Measurements from ENCODE around the gene MBNL1. TPM values are rescaled to one million over a fixed set of nuclear protein-coding genes. Genes with fewer than 3 reads are reported as not detected.

The MBNL1 gene
- polyA plus RNA-seq, 3 donors = 190 to 204 (median 191) TPM

GRCh38 chr3:152302521-152303021, 33.8 kb downstream of the MBNL1 start:
- Histone ChIP-seq H3K9ac (ENCODE audit: insufficient read depth, low read length, poor library complexity, severe bottlenecking) (no peak overlapping the region), H2AFZ (ENCODE audit: insufficient read depth, low read depth, low read length, poor library complexity, severe bottlenecking) (no peak overlapping the region), H4K20me1 (ENCODE audit: insufficient read depth, low read length) (peaks cover 100% of the 10 kb centered on the region), H3K4me3 (replicated peaks in 1 of 3; ENCODE audit: low read depth in 2 of 3, low read length in 3 of 3) (no peak overlapping the region), H3K27me3 (ENCODE audit: control insufficient read depth in 2 of 2, insufficient read depth in 2 of 2, low read length in 2 of 2) (no peaks in the 10 kb centered on the region), H3K36me3 (replicated peaks in 1 of 2; ENCODE audit: control insufficient read depth in 1 of 2, insufficient read depth in 2 of 2, low read length in 2 of 2) (peaks cover 28 to 52% of the 10 kb centered on the region in 2 donors), H3K4me2 (replicated peaks; ENCODE audit: extremely low read depth, low read length, poor library complexity, severe bottlenecking) (no peak overlapping the region), H3K4me1 (ENCODE audit: control insufficient read depth in 1 of 2, insufficient read depth in 2 of 2, low read length in 2 of 2) (peaks cover 35 to 53% of the 10 kb centered on the region in 2 donors), H3K27ac (ENCODE audit: low read depth in 1 of 2, low read length in 2 of 2) (peak overlapping the region in 1 of 2 donors; percentile 71), H3K9me3 (replicated peaks in 1 of 2; ENCODE audit: control insufficient read depth in 1 of 2, insufficient read depth in 1 of 2, low read length in 2 of 2) (no peaks in the 10 kb centered on the region), H3K79me2 (ENCODE audit: insufficient read depth, low read length) (peaks cover 100% of the 10 kb centered on the region)
- Mint-ChIP-seq H3K27me3 (ENCODE audit: low read depth in 3 of 3) (no peaks in the 10 kb centered on the region), H3K36me3 (peaks cover 31 to 43% of the 10 kb centered on the region in 2 donors), H3K4me1 (peaks cover 56% of the 10 kb centered on the region), H3K27ac (peak overlapping the region; percentile 69 to 87 (median 76)), H3K9me3 (no peaks in the 10 kb centered on the region), H3K4me3 (no peak overlapping the region)
- intact Hi-C loops (cut with micrococcal nuclease) = no loop called here
- WGBS (ENCODE audit: insufficient coverage) = no CpG with 5 or more reads among the region's 4 CpGs
- TF ChIP-seq CTCF (IDR thresholded peaks at IDR 0.05) = no peak
- DNase-seq = peak; percentile 16 to 58 (median 49)

GRCh38 chr3:152304160-152304559, 35.4 kb downstream of the MBNL1 start:
- TF ChIP-seq CTCF (IDR thresholded peaks at IDR 0.05) = no peak
- Mint-ChIP-seq H3K36me3 (peaks cover 33 to 47% of the 10 kb centered on the region in 2 donors), H3K9me3 (no peaks in the 10 kb centered on the region), H3K4me3 (no peak overlapping the region), H3K27ac (peak overlapping the region in 2 of 7 donors; percentile 20 to 54), H3K4me1 (peaks cover 54% of the 10 kb centered on the region), H3K27me3 (ENCODE audit: low read depth in 3 of 3) (no peaks in the 10 kb centered on the region)
- H3K9ac ChIP-seq (ENCODE audit: insufficient read depth, low read length, poor library complexity, severe bottlenecking) = no peak overlapping the region
- H3K4me2 ChIP-seq (replicated peaks; ENCODE audit: extremely low read depth, low read length, poor library complexity, severe bottlenecking) = no peak overlapping the region
- intact Hi-C loops (cut with micrococcal nuclease) = no loop called here
- peaks cover 100% of the 10 kb centered on the region for H4K20me1 ChIP-seq (ENCODE audit: insufficient read depth, low read length)
- no peaks in the 10 kb centered on the region for H3K27me3 ChIP-seq (ENCODE audit: control insufficient read depth in 2 of 2, insufficient read depth in 2 of 2, low read length in 2 of 2)
- no peaks in the 10 kb centered on the region for H3K9me3 ChIP-seq (replicated peaks in 1 of 2; ENCODE audit: control insufficient read depth in 1 of 2, insufficient read depth in 1 of 2, low read length in 2 of 2)
- no peak for DNase-seq
- peak overlapping the region in 1 of 2 donors; percentile 45 for H3K27ac ChIP-seq (ENCODE audit: low read depth in 1 of 2, low read length in 2 of 2)
- peaks cover 100% of the 10 kb centered on the region for H3K79me2 ChIP-seq (ENCODE audit: insufficient read depth, low read length)
- H3K4me1 ChIP-seq (ENCODE audit: control insufficient read depth in 1 of 2, insufficient read depth in 2 of 2, low read length in 2 of 2) = peaks cover 21 to 37% of the 10 kb centered on the region in 2 donors
- no peak overlapping the region for H2AFZ ChIP-seq (ENCODE audit: insufficient read depth, low read depth, low read length, poor library complexity, severe bottlenecking)
- no peak overlapping the region for H3K4me3 ChIP-seq (replicated peaks in 1 of 3; ENCODE audit: low read depth in 2 of 3, low read length in 3 of 3)
- H3K36me3 ChIP-seq (replicated peaks in 1 of 2; ENCODE audit: control insufficient read depth in 1 of 2, insufficient read depth in 2 of 2, low read length in 2 of 2) = peaks cover 28 to 65% of the 10 kb centered on the region in 2 donors
